DMS153 (cell line): ENCODE measurements around the gene HARBI1.

Experiments used
- DNase-seq: peaks from one replicate; lab custom pipeline; 2025; lab: John Stamatoyannopoulos, UW

HARBI1 gene

GRCh38 chr11:46633291-46634217, 16.5 kb upstream of the HARBI1 start:
- no peak for DNase-seq

- DNase-seq = no peak
These were observed 15.5 kb upstream of the HARBI1 start for GRCh38 chr11:46632502-46632901.

GRCh38 chr11:46631676-46632075, 14.6 kb upstream of the HARBI1 start:
- no peak for DNase-seq

GRCh38 chr11:46630237-46630636, 13.2 kb upstream of the HARBI1 start:
- no peak for DNase-seq

GRCh38 chr11:46628961-46629360, 11.9 kb upstream of the HARBI1 start:
- no peak for DNase-seq

- DNase-seq = no peak
These were observed 8.4 kb upstream of the HARBI1 start for GRCh38 chr11:46625406-46625805.

- no peak for DNase-seq
These were observed 1.8 kb upstream of the HARBI1 start for GRCh38 chr11:46618837-46619236.

- DNase-seq = no peak
These were observed 916 bp upstream of the HARBI1 start for GRCh38 chr11:46617972-46618314.

- DNase-seq = no peak
These were observed 385 bp downstream of the HARBI1 start for GRCh38 chr11:46616551-46617133.

GRCh38 chr11:46615756-46616155, 1.3 kb downstream of the HARBI1 start:
- DNase-seq = no peak

- no peak for DNase-seq
These were observed 4.7 kb downstream of the HARBI1 start for GRCh38 chr11:46612326-46612725.

GRCh38 chr11:46611526-46612304, 5.3 kb downstream of the HARBI1 start:
- DNase-seq = no peak

- DNase-seq = no peak
These were observed 7.6 kb downstream of the HARBI1 start for GRCh38 chr11:46609386-46609785.

GRCh38 chr11:46607516-46607915, 9.5 kb downstream of the HARBI1 start:
- no peak for DNase-seq

- DNase-seq = no peak
These were observed 12.2 kb downstream of the HARBI1 start for GRCh38 chr11:46604796-46605195.

GRCh38 chr11:46603704-46604308, 13.2 kb downstream of the HARBI1 start:
- DNase-seq = no peak

GRCh38 chr11:46601129-46601528, 15.9 kb downstream of the HARBI1 start:
- no peak for DNase-seq

- DNase-seq = no peak
These were observed 16.6 kb downstream of the HARBI1 start for GRCh38 chr11:46600194-46600960.

- DNase-seq = no peak
These were observed 17.5 kb downstream of the HARBI1 start for GRCh38 chr11:46599340-46600193.

- no peak for DNase-seq
These were observed 19.3 kb downstream of the HARBI1 start for GRCh38 chr11:46597609-46598219.
